HEK293 (cell line): ENCODE data around the gene MUC4.

Experiments used
- CTCF ChIA-PET: fragments of 350-600 bp; formaldehyde crosslinking; extraction: SDS; loops from one replicate; lab custom pipeline; 2021; ENCODE audit warnings: antibody characterized with exemption; lab: Yijun Ruan, JAX
- POLR2A ChIA-PET: fragments of 300-600 bp; formaldehyde crosslinking; extraction: SDS; loops from one replicate; lab custom pipeline; 2020; ENCODE audit warnings: antibody characterized with exemption, inconsistent platforms; lab: Yijun Ruan, JAX
- H3K27ac ChIP-seq: fragments of 200-500 bp; sonication (Bioruptor generic); 2 replicates; pipeline ENCODE4 v1.5.1; 2014; ENCODE audit warnings: low read depth, low read length, control low read depth, inconsistent platforms; ENCODE audit errors: extremely low read depth
- H3K36me3 ChIP-seq, 2 experiments: fragments of 200-500 bp in 1 of 2; sonication (Bioruptor generic) in 1 of 2; 1 replicate in 1 of 2; 2 replicates in 1 of 2; pipeline ENCODE4 v1.5.1; 2014 to 2017; ENCODE audit warnings: inconsistent platforms in 2 of 2, low read length in 2 of 2; ENCODE audit not compliant: control insufficient read depth in 2 of 2, insufficient read depth in 1 of 2
- H3K4me1 ChIP-seq: fragments of 200-500 bp; sonication (Bioruptor generic); 2 replicates; pipeline ENCODE4 v1.5.1; 2014; ENCODE audit warnings: mild to moderate bottlenecking, low read length, inconsistent platforms; ENCODE audit not compliant: control insufficient read depth, insufficient read depth
- H3K4me3 ChIP-seq: 2 replicates; pipeline ENCODE4 v1.5.1; 2011; ENCODE audit warnings: low read depth, mild to moderate bottlenecking, control low read depth, low read length, moderate library complexity
- H3K9me3 ChIP-seq: fragments of 200-500 bp; sonication (Bioruptor generic); 2 replicates; pipeline ENCODE4 v1.5.1; 2014; ENCODE audit warnings: low read depth, low read length, inconsistent platforms; ENCODE audit not compliant: control insufficient read depth, insufficient read depth
- ATF2 ChIP-seq: fragments of 450-650 bp; formaldehyde crosslinking; IDR thresholded peaks from 2 replicates; pipeline ENCODE4 v1.5.1; 2016; ENCODE audit warnings: missing biosample characterization, missing genetic modification characterization, low read depth
- CTCF ChIP-seq: fragments of 450-650 bp; formaldehyde crosslinking; IDR thresholded peaks from 2 replicates; pipeline ENCODE4 v1.5.1; 2016; ENCODE audit warnings: missing biosample characterization, missing genetic modification characterization
- ELK4 ChIP-seq: IDR thresholded peaks from 2 replicates; pipeline ENCODE4 v1.6.1; 2011; ENCODE audit warnings: mild to moderate bottlenecking, low read depth, low read length, borderline replicate concordance
- KLF1 ChIP-seq: fragments of 450-650 bp; formaldehyde crosslinking; IDR thresholded peaks from 2 replicates; pipeline ENCODE4 v1.5.1; 2016; ENCODE audit warnings: missing biosample characterization, missing genetic modification characterization
- KLF16 ChIP-seq: fragments of 450-650 bp; formaldehyde crosslinking; IDR thresholded peaks from 2 replicates; pipeline ENCODE4 v1.5.1; 2017; ENCODE audit warnings: missing biosample characterization, missing genetic modification characterization
- KLF9 ChIP-seq: fragments of 450-650 bp; formaldehyde crosslinking; IDR thresholded peaks from 2 replicates; pipeline ENCODE4 v1.5.1; 2016; ENCODE audit warnings: missing biosample characterization, missing genetic modification characterization, low read depth
- MYNN ChIP-seq: fragments of 450-650 bp; formaldehyde crosslinking; IDR thresholded peaks from 2 replicates; pipeline ENCODE4 v1.5.1; 2016; ENCODE audit warnings: missing biosample characterization, missing genetic modification characterization, borderline replicate concordance
- OSR2 ChIP-seq: fragments of 450-650 bp; formaldehyde crosslinking; IDR thresholded peaks from 2 replicates; pipeline ENCODE4 v1.5.1; 2016; ENCODE audit warnings: missing biosample characterization, missing genetic modification characterization
- ZEB2 ChIP-seq: fragments of 450-650 bp; formaldehyde crosslinking; IDR thresholded peaks from 2 replicates; pipeline ENCODE4 v1.5.1; 2016; ENCODE audit warnings: missing biosample characterization, missing genetic modification characterization
- ZNF157 ChIP-seq: fragments of 450-650 bp; formaldehyde crosslinking; IDR thresholded peaks from 2 replicates; pipeline ENCODE4 v1.5.1; 2016; ENCODE audit warnings: missing biosample characterization, missing genetic modification characterization
- ZNF221 ChIP-seq: fragments of 450-650 bp; formaldehyde crosslinking; IDR thresholded peaks from 2 replicates; pipeline ENCODE4 v1.5.1; 2017; ENCODE audit warnings: missing biosample characterization, missing genetic modification characterization, borderline replicate concordance
- ZNF311 ChIP-seq: fragments of 450-650 bp; formaldehyde crosslinking; IDR thresholded peaks from 2 replicates; pipeline ENCODE4 v1.5.1; 2017; ENCODE audit warnings: missing biosample characterization, missing genetic modification characterization, borderline replicate concordance
- ZNF423 ChIP-seq: fragments of 450-650 bp; formaldehyde crosslinking; IDR thresholded peaks from 2 replicates; pipeline ENCODE4 v1.5.1; 2016; ENCODE audit warnings: missing biosample characterization, missing genetic modification characterization
- ZNF510 ChIP-seq: fragments of 450-650 bp; formaldehyde crosslinking; IDR thresholded peaks from 2 replicates; pipeline ENCODE4 v1.5.1; 2018; ENCODE audit warnings: mild to moderate bottlenecking, missing genetic modification characterization, missing biosample characterization; ENCODE audit not compliant: insufficient replicate concordance
- ZNF521 ChIP-seq: fragments of 450-650 bp; formaldehyde crosslinking; IDR thresholded peaks from 2 replicates; pipeline ENCODE4 v1.5.1; 2017; ENCODE audit warnings: missing biosample characterization, mild to moderate bottlenecking, missing genetic modification characterization
- ZNF704 ChIP-seq: fragments of 450-650 bp; formaldehyde crosslinking; IDR thresholded peaks from 2 replicates; pipeline ENCODE4 v1.5.1; 2016; ENCODE audit warnings: missing biosample characterization, missing genetic modification characterization

MUC4 gene

GRCh38 chr3:195849322-195850074 is 37.8 kb upstream of the MUC4 start:
- POLR2A ChIA-PET: no interaction called here
- no peak for TF ChIP-seq MYNN (tag by site-specific recombination)
- TF ChIP-seq KLF9 (tag by site-specific recombination): no peak
- no peak for TF ChIP-seq CTCF (tag by site-specific recombination)
- TF ChIP-seq OSR2 (tag by site-specific recombination): no peak
- no peak for TF ChIP-seq KLF16 (tag by site-specific recombination)
- TF ChIP-seq ELK4: no peak
- TF ChIP-seq ZNF521 (tag by site-specific recombination): no peak
- no peak for TF ChIP-seq ZNF157 (tag by site-specific recombination)
- no peak for TF ChIP-seq ZNF221 (tag by site-specific recombination)
- TF ChIP-seq ZNF704 (tag by site-specific recombination): no peak
- Histone ChIP-seq H3K9me3 (no peaks in the 10 kb centered on the region), H3K4me1 (no peaks in the 10 kb centered on the region), H3K36me3 (no peaks in the 10 kb centered on the region), H3K4me3 (no peak overlapping the region), H3K27ac (no peak overlapping the region)
- CTCF ChIA-PET: interaction anchor here (1.2 to 2.9 kb wide), 10 partner anchors 8 to 578 kb away, joined by 3 to 10 read pairs (median 5); partner anchors contain the start of gene XXYLT1

- POLR2A ChIA-PET: no interaction called here
- no peaks in the 10 kb centered on the region for H3K36me3 ChIP-seq
- H3K4me1 ChIP-seq: no peaks in the 10 kb centered on the region
- H3K27ac ChIP-seq: no peak overlapping the region
- no peak overlapping the region for H3K4me3 ChIP-seq
- TF ChIP-seq ZEB2 (tag by site-specific recombination) (no peak), ZNF510 (tag by site-specific recombination) (no peak), ATF2 (no peak), ZNF311 (tag by site-specific recombination) (no peak), MYNN (tag by site-specific recombination) (no peak), ZNF423 (tag by site-specific recombination) (no peak), KLF1 (tag by site-specific recombination) (no peak)
- TF ChIP-seq, all 188 proteins: peak for 0
- H3K9me3 ChIP-seq: no peaks in the 10 kb centered on the region
- CTCF ChIA-PET: no interaction called here
Measured at GRCh38 chr3:195847055-195847950, 35.6 kb upstream of the MUC4 start.
